ENCODE data around the gene PSORS1C1.

DNA sequence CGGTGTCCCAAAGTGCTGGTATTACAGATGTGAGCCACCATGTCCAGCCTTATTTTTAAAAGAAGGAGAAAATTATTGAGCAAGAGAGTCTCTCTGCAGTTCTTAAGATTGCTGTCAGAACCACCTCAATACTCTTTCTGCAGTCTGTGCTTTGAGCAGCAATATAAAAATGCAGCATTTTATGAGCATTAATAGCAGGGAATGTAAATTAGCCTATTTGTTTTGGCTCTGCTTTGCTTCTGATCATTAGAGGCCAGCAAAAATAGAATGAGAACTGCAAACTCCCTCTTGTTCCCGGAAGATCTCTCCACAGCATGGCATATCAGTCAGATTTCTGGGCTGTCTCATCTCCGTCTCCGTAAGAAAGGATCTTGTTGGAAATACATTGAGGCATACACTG lies 38.0 kb upstream of the PSORS1C1 start:
- TF ChIP-seq, protein P1, sequence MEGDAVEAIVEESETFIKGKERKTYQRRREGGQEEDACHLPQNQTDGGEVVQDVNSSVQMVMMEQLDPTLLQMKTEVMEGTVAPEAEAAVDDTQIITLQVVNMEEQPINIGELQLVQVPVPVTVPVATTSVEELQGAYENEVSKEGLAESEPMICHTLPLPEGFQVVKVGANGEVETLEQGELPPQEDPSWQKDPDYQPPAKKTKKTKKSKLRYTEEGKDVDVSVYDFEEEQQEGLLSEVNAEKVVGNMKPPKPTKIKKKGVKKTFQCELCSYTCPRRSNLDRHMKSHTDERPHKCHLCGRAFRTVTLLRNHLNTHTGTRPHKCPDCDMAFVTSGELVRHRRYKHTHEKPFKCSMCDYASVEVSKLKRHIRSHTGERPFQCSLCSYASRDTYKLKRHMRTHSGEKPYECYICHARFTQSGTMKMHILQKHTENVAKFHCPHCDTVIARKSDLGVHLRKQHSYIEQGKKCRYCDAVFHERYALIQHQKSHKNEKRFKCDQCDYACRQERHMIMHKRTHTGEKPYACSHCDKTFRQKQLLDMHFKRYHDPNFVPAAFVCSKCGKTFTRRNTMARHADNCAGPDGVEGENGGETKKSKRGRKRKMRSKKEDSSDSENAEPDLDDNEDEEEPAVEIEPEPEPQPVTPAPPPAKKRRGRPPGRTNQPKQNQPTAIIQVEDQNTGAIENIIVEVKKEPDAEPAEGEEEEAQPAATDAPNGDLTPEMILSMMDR (IDR thresholded peaks at IDR 0.05), result no peak
- TF ChIP-seq EP300 (IDR thresholded peaks at IDR 0.05) (no peak), POLR2A (IDR thresholded peaks at IDR 0.05) (no peak)

Measured in ovary (tissue), 3 donors.